OCI-LY3 (cell line): ENCODE data around the gene CFAP54.

ENCODE experiments used
- EZH2phosphoT487 ChIP-seq: fragments of 200-600 bp; shearing (Covaris generic); IDR thresholded peaks from 2 replicates; pipeline ENCODE4 v1.6.1; 2018; ENCODE audit warnings: antibody characterized with exemption, mixed run types, low read depth
- TF ChIP-seq, protein P1 (sequence below): fragments of 200-600, 300-600 bp; sonication (generic); IDR thresholded peaks from 2 replicates; pipeline ENCODE4 v1.5.1; 2014; ENCODE audit warnings: antibody characterized with exemption, low read length, low read depth

GRCh38 chr12:96623656-96624217 lies 134.4 kb downstream of the CFAP54 start:
- TF ChIP-seq, protein P1, sequence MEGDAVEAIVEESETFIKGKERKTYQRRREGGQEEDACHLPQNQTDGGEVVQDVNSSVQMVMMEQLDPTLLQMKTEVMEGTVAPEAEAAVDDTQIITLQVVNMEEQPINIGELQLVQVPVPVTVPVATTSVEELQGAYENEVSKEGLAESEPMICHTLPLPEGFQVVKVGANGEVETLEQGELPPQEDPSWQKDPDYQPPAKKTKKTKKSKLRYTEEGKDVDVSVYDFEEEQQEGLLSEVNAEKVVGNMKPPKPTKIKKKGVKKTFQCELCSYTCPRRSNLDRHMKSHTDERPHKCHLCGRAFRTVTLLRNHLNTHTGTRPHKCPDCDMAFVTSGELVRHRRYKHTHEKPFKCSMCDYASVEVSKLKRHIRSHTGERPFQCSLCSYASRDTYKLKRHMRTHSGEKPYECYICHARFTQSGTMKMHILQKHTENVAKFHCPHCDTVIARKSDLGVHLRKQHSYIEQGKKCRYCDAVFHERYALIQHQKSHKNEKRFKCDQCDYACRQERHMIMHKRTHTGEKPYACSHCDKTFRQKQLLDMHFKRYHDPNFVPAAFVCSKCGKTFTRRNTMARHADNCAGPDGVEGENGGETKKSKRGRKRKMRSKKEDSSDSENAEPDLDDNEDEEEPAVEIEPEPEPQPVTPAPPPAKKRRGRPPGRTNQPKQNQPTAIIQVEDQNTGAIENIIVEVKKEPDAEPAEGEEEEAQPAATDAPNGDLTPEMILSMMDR = no peak
- no peak for TF ChIP-seq EZH2phosphoT487
